ENCODE data around the gene CGB7. TPM values are rescaled to one million over a fixed set of nuclear protein-coding genes. Genes with fewer than 3 reads are reported as not detected.
"Not testable (repeated sequence)": the region's sequence is repeated elsewhere in the genome, so short reads cannot be mapped to it uniquely, and the experiment has no call there.

Gene CGB7
- total RNA-seq, 1 donor from 2014 or later: 23.1 TPM

- DNase-seq (ENCODE audit: low spot score in 2 of 2, unreplicated experiment in 2 of 2); H3K4me1 Mint-ChIP-seq; H3K4me3 Mint-ChIP-seq; H3K36me3 Mint-ChIP-seq; H3K9me3 Mint-ChIP-seq; H3K27ac Mint-ChIP-seq: not testable (repeated sequence)
- peaks cover 31% of the 10 kb centered on the region for H3K27me3 Mint-ChIP-seq (ENCODE audit: low read depth)
Observed at GRCh38 chr19:49024233-49024632, 33.3 kb downstream of the CGB7 start, which contains the start of gene CGB3. Gene CGB3 (minus strand): TSS chr19:49024333. CDS start chr19:49023971, 362 bp downstream.

DNA sequence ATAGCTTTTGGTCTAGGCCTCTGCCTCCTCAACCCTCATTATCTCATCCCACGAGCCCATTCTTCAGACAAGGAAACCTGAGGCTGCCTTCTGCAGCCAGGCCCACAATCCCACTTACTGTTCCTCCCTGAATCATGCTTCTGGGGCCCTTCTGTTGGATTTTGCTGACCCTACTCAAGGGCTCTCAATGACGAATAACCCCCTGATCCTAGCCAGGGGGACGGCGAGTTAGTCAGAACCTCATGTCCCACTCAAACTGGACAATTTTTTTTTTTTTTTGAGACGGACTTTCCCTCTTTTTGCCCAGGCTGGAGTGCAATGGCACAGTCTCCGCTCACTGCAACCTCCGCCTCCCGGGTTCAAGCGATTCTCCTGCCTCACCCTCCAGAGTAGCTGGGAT lies 35.4 kb downstream of the CGB7 start:
- H3K9me3 Mint-ChIP-seq: no peaks in the 10 kb centered on the region
- TF ChIP-seq, protein P1, sequence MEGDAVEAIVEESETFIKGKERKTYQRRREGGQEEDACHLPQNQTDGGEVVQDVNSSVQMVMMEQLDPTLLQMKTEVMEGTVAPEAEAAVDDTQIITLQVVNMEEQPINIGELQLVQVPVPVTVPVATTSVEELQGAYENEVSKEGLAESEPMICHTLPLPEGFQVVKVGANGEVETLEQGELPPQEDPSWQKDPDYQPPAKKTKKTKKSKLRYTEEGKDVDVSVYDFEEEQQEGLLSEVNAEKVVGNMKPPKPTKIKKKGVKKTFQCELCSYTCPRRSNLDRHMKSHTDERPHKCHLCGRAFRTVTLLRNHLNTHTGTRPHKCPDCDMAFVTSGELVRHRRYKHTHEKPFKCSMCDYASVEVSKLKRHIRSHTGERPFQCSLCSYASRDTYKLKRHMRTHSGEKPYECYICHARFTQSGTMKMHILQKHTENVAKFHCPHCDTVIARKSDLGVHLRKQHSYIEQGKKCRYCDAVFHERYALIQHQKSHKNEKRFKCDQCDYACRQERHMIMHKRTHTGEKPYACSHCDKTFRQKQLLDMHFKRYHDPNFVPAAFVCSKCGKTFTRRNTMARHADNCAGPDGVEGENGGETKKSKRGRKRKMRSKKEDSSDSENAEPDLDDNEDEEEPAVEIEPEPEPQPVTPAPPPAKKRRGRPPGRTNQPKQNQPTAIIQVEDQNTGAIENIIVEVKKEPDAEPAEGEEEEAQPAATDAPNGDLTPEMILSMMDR (IDR thresholded peaks at IDR 0.05; ENCODE audit: unreplicated experiment): no peak
- H3K4me3 Mint-ChIP-seq: no peak overlapping the region
- peaks cover 41% of the 10 kb centered on the region for H3K27me3 Mint-ChIP-seq (ENCODE audit: low read depth)
- peaks cover 6% of the 10 kb centered on the region for H3K4me1 Mint-ChIP-seq
- no peak overlapping the region for H3K27ac Mint-ChIP-seq
- DNase-seq (ENCODE audit: low spot score in 2 of 2, unreplicated experiment in 2 of 2): no peak
- no peaks in the 10 kb centered on the region for H3K36me3 Mint-ChIP-seq

DNA sequence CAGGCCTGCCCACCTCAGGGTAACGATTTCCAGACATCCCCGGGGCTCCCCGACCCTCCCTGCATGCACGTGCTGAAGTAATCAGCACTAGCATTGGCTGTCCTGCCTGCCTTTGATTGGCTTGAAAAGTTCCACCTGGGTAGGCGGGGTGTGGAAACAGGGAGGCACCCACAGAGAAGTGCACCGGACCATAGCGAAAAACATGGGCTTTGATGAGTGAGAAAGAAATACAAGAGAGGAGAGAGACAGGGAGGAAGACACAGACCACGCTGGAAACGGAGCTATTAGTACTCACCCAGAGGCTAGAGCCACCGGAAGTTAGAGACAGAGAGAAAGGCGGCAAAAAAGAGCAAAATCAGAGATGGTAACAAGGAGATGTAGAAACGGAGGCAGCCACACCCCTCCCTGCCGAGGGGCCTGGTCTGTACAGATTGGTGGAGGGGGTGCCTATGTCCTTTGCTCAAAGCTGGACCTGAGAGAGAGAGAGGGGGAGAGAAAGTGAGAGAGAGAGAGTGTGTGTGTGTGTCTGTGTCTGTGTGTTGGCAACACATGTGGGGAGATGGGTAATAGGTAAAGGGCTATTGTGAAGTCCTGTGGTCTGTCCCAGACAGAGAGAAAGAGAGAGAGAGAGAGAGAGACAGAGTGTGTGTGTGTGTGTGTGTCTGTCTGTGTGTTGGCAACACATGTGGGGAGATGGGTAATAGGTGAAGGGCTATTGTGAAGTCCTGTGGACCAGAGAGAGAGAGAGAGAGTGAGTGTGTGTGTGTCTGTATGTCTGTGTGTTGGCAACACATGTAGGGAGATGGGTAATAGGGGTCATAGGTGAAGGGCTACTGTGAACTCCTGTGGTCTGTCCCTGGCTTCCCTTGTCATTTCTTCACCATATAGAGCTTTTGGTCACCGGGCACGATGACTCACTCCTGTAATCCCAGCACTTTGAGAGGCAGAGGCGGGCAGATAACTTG lies 36.3 kb downstream of the CGB7 start:
- DNase-seq (ENCODE audit: low spot score in 2 of 2, unreplicated experiment in 2 of 2): no peak
- peaks cover 6% of the 10 kb centered on the region for H3K4me1 Mint-ChIP-seq
- peaks cover 41% of the 10 kb centered on the region for H3K27me3 Mint-ChIP-seq (ENCODE audit: low read depth)
- no peak overlapping the region for H3K27ac Mint-ChIP-seq
- TF ChIP-seq, protein P1 (IDR thresholded peaks at IDR 0.05; ENCODE audit: unreplicated experiment): no peak
- H3K36me3 Mint-ChIP-seq: no peaks in the 10 kb centered on the region
- H3K4me3 Mint-ChIP-seq: no peak overlapping the region
- H3K9me3 Mint-ChIP-seq: no peaks in the 10 kb centered on the region

GRCh38 chr19:49020342-49020741 lies 37.2 kb downstream of the CGB7 start:
- H3K4me1 Mint-ChIP-seq: peaks cover 6% of the 10 kb centered on the region
- TF ChIP-seq, protein P1 (IDR thresholded peaks at IDR 0.05; ENCODE audit: unreplicated experiment): no peak
- no peak for DNase-seq (ENCODE audit: low spot score in 2 of 2, unreplicated experiment in 2 of 2)
- no peak overlapping the region for H3K4me3 Mint-ChIP-seq
- peaks cover 6% of the 10 kb centered on the region for H3K36me3 Mint-ChIP-seq
- no peaks in the 10 kb centered on the region for H3K9me3 Mint-ChIP-seq
- peaks cover 41% of the 10 kb centered on the region for H3K27me3 Mint-ChIP-seq (ENCODE audit: low read depth)
- no peak overlapping the region for H3K27ac Mint-ChIP-seq

DNA sequence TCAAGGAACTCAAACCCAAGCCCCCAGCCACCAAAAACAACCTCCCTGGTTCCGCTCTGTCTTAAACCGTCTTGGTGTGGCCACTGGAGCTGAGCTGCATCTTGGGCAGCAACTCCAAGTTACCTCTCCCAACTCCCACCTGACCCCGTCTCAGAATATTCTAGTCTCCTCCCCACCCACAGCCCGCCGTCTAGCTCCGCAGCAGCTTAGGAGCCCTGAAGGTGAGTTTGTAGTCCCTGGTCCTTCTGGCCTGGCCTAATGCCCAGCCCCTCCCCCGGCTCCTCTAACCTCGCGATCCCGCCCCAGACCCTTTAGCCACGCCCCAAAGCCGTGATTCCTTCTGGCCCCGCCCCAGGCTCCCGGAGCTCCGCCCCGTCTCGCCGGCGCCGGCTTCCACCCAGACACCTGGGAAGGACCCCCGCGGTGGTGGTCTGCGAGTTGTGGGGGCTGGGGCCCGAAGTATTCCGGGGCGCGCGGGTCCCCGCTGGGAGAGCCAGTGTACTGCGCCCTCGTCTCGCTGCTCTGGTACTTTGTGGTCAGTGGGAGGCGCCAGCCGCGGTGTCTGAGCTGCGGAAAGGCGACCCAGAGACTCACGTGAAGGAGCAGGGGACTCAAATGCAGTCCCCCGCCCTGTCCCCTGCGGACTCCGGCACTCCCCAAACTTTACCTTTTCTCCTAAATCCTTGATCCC lies 38.2 kb downstream of the CGB7 start:
- Mint-ChIP-seq H3K4me3 (peak overlapping the region; percentile 13), H3K4me1 (peaks cover 6% of the 10 kb centered on the region), H3K27ac (no peak overlapping the region), H3K36me3 (peaks cover 7% of the 10 kb centered on the region), H3K9me3 (no peaks in the 10 kb centered on the region), H3K27me3 (ENCODE audit: low read depth) (peaks cover 41% of the 10 kb centered on the region)
- TF ChIP-seq, protein P1 (IDR thresholded peaks at IDR 0.05; ENCODE audit: unreplicated experiment): peak; percentile 14
- DNase-seq (ENCODE audit: low spot score in 2 of 2, unreplicated experiment in 2 of 2): no peak

DNA sequence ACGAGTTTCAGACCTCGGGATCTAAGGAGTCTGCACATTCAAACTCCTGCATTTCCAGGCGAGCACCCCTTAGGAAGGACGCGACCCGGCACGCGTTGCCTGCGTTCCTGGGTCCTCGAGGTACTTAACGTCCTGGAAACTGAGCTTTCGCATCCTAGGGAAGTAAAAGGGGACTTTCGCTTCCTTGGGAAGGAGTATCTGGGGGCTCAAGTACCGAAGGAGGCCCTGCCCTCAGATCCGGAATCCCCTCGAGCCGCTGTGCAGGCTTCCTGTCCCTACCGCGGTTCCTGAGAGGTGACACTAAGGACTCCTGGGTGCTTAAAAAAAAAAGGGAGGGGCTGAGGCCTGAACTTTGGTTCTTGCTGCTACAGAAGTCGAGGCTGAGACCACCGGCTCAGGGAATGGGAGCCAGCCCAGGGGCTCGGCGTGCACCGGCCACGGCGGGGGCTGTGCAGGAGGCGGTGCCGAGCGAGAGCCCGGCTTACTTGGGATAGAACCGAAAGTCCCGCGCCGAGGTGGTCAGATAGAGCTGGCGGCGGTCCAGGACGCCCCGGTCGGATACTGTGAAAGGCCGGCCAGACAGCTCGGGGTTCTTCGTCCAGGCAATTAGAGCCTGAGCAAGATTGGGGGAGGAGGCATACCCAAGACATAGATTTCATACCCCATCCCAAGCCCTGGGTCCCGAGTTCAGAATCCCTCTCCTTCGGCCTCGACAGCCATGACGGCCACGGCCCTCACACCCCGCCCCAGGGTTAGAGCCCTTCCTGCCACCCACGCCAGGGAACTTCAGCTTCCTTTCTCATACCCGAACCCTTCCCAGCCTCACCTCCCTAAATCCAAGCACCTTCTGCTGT lies 38.9 kb downstream of the CGB7 start:
- Mint-ChIP-seq H3K27me3 (ENCODE audit: low read depth) (peaks cover 41% of the 10 kb centered on the region), H3K36me3 (peaks cover 13% of the 10 kb centered on the region), H3K4me3 (peak overlapping the region; percentile 48)
- not testable (repeated sequence) for H3K4me1 Mint-ChIP-seq; H3K9me3 Mint-ChIP-seq; H3K27ac Mint-ChIP-seq; DNase-seq (ENCODE audit: low spot score in 2 of 2, unreplicated experiment in 2 of 2)
